NCI-H460 (cell line): ENCODE data around the gene CMKLR1. TPM values are rescaled to one million over a fixed set of nuclear protein-coding genes. Genes with fewer than 3 reads are reported as not detected.

ENCODE experiments used
- DNase-seq: peaks from one replicate; pipeline ENCODE4 v3.0.0-alpha.2; 2016; ENCODE audit warnings: low read depth; ENCODE audit errors: extremely low read depth
- total RNA-seq: library from RNA; depleted of rRNA; stranded (reverse); fragments of >200 nt; shearing (Covaris generic); gene quantifications from 2 replicates; pipeline ENCODE4 v1.2.3, GENCODE V29; 2014

CMKLR1 gene
- total RNA-seq, 1 experiment from 2014 or later = not detected

DNA sequence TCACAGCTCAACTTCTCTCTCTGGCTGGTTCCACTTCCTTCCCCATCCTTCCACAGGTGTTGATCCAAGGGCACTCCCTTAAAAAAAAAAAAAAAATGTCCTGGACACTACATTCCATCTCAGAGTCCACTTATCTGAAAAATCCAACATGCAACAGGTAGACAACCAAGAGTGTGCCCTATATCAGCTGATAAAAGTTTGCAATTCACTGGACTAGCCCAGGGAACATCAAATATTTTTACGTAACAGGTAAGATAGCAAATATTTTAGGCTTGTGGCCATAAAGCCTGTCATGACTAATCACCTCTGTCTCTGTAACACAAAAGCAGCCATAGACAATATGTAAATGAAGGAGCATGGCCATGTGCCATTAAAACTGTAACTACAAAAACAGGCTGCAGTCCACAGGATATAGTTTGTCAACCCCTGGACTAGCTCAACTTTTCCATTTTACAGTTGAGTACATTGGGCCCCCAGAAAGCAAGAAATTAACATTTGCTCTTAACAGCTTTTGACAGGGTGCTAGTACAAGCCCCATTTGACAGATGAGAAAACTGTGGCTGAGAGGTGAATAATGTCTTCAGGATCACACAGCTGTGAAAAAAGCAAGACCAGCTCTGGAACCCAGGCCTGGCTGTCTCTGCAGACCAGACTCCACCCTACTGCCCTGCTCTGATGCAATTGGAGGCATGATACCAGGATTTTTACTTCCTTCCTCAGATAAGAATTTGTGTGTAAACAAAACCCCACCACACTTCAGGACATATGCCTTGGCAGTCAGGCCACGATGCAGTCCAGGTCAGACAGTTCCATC, 68.9 kb downstream of the CMKLR1 start:
- no peak for DNase-seq

DNA sequence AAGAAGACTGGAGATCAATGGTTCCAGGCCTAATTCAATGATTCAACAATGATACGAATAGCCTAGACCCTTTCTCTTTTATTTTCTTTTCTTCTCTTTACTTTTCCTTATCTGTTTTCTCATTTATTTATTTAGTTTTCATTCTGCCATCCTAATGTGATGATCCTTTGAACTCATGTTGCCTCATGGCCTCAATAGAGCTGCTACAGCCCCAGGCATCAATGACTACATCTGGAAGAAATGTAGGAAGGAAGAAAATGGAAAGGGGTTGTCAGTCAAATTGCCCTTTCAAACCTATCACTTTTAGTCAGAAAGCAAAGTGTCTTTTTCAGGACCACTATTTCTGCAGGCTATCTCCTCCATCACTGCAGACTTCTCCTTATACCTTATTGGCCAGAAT, 69.9 kb downstream of the CMKLR1 start:
- DNase-seq = no peak

- DNase-seq = no peak
These were observed 70.7 kb downstream of the CMKLR1 start for GRCh38 chr12:108268397-108268796.

GRCh38 chr12:108267450-108267849, 71.7 kb downstream of the CMKLR1 start:
- no peak for DNase-seq

DNA sequence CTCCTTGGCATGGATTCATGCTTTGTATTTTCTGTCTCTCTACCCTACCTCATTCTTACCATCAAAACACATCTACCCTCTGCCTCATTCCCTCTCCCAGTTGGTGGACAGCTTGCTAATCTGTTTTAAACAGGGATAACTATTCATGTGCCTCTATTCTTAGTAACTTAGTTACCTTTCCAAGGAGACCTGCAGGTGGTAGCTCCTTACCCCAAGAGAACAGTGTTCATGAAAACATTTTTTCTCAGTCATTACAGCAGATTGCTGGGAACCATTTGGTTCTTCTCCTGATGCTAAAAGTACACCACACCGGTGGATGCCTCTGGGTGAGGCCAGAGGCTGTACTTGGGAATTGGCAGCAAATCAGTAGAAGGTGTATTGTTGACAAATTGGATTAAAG, 73.0 kb downstream of the CMKLR1 start:
- DNase-seq = no peak

GRCh38 chr12:108265505-108265904, 73.6 kb downstream of the CMKLR1 start:
- no peak for DNase-seq

DNA sequence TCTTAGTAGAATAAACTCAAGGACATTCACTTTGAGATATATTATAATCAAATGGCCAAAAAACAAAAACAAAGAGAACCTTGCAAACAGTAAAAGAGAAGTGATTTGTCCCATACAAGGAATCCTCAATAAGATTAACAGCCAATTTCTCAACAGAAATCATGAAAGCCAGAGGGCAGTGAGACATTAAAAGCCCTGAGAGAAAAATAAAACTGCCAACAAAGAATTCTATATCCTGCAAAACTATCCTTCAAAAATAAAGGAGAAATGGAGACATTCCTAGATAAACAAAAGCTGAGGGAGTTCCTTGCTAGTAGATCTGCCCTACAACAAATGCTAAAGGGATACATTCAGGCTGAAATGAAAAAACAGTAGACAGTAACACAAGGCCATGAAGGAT, 78.1 kb downstream of the CMKLR1 start:
- DNase-seq = no peak

DNA sequence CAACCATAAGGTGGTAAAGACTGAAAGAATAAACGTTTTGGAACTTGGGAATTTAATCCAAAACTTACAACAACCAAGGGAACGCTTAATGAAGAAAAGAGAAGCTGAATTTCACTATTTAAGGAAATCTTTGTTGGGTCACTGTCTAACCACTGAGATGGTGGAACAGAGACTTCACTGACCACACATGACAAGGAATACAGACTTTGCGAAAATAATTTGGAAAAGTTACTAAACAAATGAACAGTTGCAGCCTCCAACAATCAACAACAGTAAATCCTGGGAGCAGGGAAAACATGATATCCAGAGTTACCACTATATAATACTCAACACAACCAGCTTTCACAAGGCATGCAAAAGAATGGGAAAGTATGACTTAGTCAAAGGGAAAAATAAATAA, 79.1 kb downstream of the CMKLR1 start:
- no peak for DNase-seq

DNA sequence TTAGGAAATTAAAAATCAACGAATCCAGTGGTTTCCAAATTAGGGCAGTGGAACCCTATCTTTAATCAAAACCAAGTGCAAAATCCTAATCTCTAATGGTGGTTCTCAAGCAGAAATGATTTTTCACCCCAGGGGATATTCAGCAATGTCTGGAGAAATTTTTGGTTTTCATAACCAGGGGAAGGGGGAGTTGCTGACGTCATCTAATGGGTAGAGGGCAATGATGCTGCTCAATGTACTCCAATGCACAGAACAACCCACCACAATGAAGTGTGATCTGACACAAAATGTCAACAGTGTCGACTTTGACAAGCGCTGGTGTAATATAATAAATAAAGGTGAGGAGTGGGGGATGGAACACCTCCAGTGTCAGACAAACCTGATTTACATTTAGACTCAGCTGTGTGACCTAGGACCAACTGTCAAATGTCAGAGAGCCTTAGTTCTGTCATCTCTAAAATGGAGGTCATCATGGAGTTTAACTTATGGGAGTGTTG, 81.5 kb downstream of the CMKLR1 start:
- no peak for DNase-seq

DNA sequence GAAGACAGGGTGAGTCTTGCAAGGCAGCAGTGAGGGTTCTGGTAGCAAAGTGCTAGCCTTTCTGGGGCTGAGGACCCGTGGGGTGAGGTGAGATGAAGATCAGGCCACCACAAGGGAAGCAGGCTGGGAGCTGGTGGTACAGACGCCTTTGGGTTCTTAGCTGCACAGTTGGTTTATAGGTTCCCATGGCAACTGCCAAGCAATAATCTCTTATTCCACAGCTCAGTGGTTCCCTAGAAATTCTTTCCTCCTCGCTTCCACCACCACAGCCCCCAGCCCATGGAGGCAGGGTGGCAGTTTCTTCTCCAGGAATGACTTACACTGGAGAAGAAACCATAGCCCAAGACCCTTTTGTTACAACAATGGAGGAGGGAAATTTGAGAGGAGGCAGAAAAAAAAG, 82.1 kb downstream of the CMKLR1 start:
- DNase-seq = no peak

DNA sequence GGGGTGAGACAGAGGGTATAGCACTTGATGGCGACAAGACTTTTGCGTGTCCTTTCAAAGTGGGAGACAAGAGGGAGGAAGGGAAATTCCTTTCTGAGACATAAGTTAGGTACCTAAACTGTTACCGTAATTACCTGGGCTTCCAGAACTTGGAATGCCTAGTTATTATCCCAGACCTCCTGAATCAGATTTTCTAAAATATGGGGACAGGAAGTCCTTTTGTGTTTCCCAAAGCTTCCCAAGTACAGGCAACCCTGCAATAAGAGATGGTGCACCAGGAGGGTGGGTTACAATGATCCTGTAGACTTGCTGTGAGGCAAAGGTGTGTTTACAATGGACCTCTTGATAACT, 83.9 kb downstream of the CMKLR1 start:
- no peak for DNase-seq

GRCh38 chr12:108254517-108255251, 84.4 kb downstream of the CMKLR1 start:
- no peak for DNase-seq

- no peak for DNase-seq
These were observed 85.1 kb downstream of the CMKLR1 start for GRCh38 chr12:108254030-108254429.

GRCh38 chr12:108253540-108253939, 85.6 kb downstream of the CMKLR1 start:
- no peak for DNase-seq

GRCh38 chr12:108252523-108252922, 86.6 kb downstream of the CMKLR1 start:
- no peak for DNase-seq

- no peak for DNase-seq
These were observed 91.1 kb downstream of the CMKLR1 start for GRCh38 chr12:108248011-108248410.

- no peak for DNase-seq
These were observed 92.0 kb downstream of the CMKLR1 start for GRCh38 chr12:108247130-108247529.

- DNase-seq = no peak
These were observed 97.0 kb downstream of the CMKLR1 start for GRCh38 chr12:108241986-108242703.

DNA sequence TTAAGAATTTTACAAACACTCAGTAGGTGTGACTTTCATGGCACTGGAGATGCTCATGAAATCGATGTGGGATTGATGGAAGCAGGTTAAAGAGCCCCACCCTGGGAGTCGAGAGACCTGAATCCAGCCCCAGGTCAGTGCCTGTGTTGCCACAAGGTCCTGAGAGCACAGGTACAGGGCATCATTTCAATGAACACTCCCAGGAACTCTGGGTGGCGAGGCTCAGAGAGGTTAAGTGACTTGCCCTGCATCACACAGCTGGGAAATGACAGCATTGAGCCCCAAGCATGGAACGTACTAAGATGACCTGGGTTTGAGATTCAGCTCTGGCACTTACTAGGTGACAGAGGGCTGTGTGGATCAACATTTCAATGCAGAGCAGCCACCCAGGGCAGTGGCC, 98.2 kb downstream of the CMKLR1 start:
- no peak for DNase-seq

- DNase-seq = no peak
These were observed 98.9 kb downstream of the CMKLR1 start for GRCh38 chr12:108240027-108240785.

DNA sequence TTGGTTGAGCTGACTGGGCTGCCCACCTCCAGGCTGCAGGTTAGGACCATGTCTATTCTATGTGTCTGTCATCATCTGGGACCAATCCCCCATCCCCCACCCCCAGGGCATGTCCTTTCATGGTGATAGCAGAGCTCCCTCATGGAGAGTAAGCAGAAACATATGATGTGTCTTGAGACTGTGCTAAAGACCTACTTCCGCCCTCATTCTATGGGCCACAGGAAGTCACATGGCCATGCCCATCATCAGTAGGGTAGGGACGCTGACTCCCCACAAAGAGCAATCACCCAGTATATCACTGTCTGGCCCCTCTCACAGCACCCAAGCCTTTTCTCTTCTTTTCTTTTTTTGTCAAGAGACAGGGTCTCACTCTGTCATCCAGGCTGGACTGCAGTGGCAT, 99.7 kb downstream of the CMKLR1 start:
- DNase-seq = no peak
